Spleen (tissue), 7 donors: Measurements from ENCODE around the gene TMA16.

Experiments used
- POLR2A ChIP-seq, 3 donors: fragments of 450-650 bp; IDR thresholded peaks; one replicate each; pipeline ENCODE4 v1.5.1; 2017; ENCODE audit warnings: antibody characterized with exemption in 3 of 3, mild to moderate bottlenecking in 1 of 3
- TF ChIP-seq, protein P1 (sequence below), 11 experiments: fragments of 200-600 bp in 7 of 11; fragments of 450-650 bp in 4 of 11; sonication (generic) in 4 of 11; IDR thresholded peaks in 8 of 11; conservative IDR thresholded peaks in 3 of 11; 1 replicate in 7 of 11; 2 replicates in 4 of 11; pipeline versions ENCODE4 v1.4.0 to v1.8.0; 2016 to 2021; ENCODE audit warnings: antibody characterized with exemption in 11 of 11, inconsistent platforms in 4 of 11, mild to moderate bottlenecking in 1 of 11
- donor health status: DM: no; HTN: no; CAD: no; lungs with moderate emphysema.
- donor health status: DM: no; HTN: no; CAD: no.
- donor health status: DM: no; HTN: no; CAD: no.

DNA sequence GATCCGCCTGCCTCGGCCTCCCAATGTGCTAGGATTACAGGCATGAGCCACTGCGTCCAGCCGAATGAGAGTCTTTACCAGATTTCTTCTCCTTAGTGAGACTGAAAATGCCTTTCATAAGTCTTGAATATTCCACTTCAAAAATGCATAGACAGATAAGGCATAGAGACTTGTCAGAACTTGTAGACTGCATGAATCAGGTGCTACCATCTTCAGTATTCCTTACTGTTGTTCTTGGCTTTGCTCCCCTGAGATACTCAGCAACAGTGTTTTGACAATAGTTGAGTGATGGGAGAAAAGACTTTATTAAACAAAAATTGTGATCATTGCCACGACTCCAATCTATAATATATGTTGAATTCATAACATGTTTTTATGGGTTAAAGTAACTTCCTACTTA is 31.9 kb upstream of the TMA16 start:
- TF ChIP-seq, protein P1, sequence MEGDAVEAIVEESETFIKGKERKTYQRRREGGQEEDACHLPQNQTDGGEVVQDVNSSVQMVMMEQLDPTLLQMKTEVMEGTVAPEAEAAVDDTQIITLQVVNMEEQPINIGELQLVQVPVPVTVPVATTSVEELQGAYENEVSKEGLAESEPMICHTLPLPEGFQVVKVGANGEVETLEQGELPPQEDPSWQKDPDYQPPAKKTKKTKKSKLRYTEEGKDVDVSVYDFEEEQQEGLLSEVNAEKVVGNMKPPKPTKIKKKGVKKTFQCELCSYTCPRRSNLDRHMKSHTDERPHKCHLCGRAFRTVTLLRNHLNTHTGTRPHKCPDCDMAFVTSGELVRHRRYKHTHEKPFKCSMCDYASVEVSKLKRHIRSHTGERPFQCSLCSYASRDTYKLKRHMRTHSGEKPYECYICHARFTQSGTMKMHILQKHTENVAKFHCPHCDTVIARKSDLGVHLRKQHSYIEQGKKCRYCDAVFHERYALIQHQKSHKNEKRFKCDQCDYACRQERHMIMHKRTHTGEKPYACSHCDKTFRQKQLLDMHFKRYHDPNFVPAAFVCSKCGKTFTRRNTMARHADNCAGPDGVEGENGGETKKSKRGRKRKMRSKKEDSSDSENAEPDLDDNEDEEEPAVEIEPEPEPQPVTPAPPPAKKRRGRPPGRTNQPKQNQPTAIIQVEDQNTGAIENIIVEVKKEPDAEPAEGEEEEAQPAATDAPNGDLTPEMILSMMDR (IDR thresholded peaks at IDR 0.05 in 8 of 11, conservative IDR thresholded peaks at IDR 0.05 in 3 of 11): no peak
- TF ChIP-seq POLR2A (IDR thresholded peaks at IDR 0.05): no peak
